Measurements from ENCODE around the gene PARL. TPM values are rescaled to one million over a fixed set of nuclear protein-coding genes. Genes with fewer than 3 reads are reported as not detected.

PARL gene
- total and polyA plus RNA-seq, 9 donors: 25.2 to 42.0 (median 34.1) TPM

DNA sequence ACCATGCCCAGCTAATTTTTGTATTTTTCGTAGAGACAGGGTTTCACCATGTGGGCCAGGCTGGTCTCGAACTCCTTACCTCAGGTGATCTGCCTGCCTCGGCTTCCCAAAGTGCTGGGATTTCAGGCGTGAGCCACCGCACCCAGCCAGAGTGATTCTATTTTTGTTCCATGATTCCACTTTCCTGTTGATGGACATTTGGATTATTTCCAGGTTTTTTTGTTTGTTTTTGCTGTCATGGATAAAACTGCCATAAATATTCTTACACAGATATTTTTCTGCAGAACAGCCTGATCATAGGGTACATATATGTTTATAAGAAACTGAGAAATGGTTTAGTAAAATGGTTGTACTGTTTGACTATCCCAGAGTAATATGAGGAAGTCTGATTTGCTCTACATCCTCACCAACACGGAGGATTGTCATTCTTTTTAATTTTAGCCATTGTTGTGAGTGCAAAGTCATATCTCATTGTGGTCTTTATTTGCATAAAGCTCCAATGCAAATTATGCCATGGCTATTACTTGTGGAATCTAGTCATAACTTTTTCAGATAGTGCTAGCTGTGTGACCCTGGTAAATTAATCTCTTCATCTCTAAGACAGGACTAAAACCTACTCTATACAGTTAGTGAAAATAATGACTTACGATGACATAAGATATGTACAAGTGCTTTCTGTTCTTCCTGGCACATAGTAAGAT, 102.0 kb downstream of the PARL start:
- no peak overlapping the region for H3K27ac ChIP-seq (ENCODE audit: low read length)

DNA sequence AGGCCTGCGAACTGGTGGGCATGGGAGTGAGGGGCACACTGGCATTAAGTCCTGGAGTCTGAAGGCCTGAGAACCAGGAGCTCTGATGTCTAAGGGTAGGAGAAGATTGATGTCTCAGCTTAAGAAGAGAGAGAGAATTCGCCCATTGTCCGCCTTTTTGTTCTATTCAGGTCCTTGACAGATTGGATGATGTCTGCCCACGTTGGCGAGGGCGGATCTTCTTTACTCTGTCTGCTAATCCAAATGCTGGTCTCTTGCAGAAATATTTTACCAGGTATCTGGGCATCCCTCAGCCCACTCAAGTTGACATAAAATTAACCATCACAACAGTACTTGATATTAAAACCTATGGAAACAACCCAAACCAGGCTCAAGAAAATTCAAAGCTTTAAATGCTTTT, 103.4 kb downstream of the PARL start:
- no peaks in the 10 kb centered on the region for H3K4me1 ChIP-seq (ENCODE audit: control insufficient read depth, insufficient read depth, low read length)
- no peak overlapping the region for H3K27ac ChIP-seq (ENCODE audit: low read length)
- H3K9me3 ChIP-seq (replicated peaks; ENCODE audit: control insufficient read depth, low read depth, low read length): no peaks in the 10 kb centered on the region
- WGBS (ENCODE audit: insufficient coverage): 93% methylated on average over 6 of the region's 6 CpGs
- peaks cover 47% of the 10 kb centered on the region for H3K36me3 ChIP-seq (ENCODE audit: control insufficient read depth, insufficient read depth, low read length)
- H3K4me3 ChIP-seq (ENCODE audit: low read length): no peak overlapping the region
- H3K27me3 ChIP-seq (ENCODE audit: control insufficient read depth, insufficient read depth, low read length): no peaks in the 10 kb centered on the region
- no peak for DNase-seq

More for the DNA sequence above, 102.0 kb downstream of the PARL start:
- H3K4me3 ChIP-seq (ENCODE audit: low read length): no peak overlapping the region
- no peaks in the 10 kb centered on the region for H3K27me3 ChIP-seq (ENCODE audit: control insufficient read depth, insufficient read depth, low read length)
- H3K9me3 ChIP-seq (replicated peaks; ENCODE audit: control insufficient read depth, low read depth, low read length): no peaks in the 10 kb centered on the region
- 100% methylated on average over 3 of the region's 7 CpGs for WGBS (ENCODE audit: insufficient coverage)
- H3K4me1 ChIP-seq (ENCODE audit: control insufficient read depth, insufficient read depth, low read length): no peaks in the 10 kb centered on the region
- DNase-seq: no peak
- peaks cover 48% of the 10 kb centered on the region for H3K36me3 ChIP-seq (ENCODE audit: control insufficient read depth, insufficient read depth, low read length)

DNA sequence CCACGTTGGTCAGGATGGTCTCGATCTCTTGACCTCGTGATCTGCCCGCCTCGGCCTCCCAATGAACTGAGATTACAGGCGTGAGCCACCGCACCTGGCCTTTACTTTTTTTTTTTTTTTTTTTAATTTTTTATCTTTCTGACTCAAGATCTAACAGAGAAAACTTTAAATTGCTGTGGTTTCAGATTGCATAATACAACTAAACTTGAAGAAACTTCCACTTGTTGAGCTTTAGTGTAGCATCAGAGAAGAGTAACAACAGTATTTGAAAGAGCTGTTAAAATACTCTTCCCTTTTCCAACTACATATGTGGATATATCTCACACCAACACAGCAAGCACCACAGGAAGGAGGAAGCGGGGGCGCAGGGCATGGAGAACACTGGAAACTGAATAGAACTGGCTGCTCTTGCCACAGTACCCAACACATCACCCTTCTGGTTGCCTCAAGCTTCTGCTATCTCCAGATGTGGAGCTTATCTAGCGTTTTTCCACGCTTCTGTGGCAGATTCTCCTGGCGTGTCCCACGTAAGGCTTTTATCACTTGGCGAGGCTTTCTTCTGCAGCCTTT, 104.7 kb downstream of the PARL start:
- no peak overlapping the region for H3K4me3 ChIP-seq (ENCODE audit: low read length)
- no peaks in the 10 kb centered on the region for H3K27me3 ChIP-seq (ENCODE audit: control insufficient read depth, insufficient read depth, low read length)
- 88% methylated on average over 9 of the region's 14 CpGs for WGBS (ENCODE audit: insufficient coverage)
- H3K9me3 ChIP-seq (replicated peaks; ENCODE audit: control insufficient read depth, low read depth, low read length): no peaks in the 10 kb centered on the region
- H3K27ac ChIP-seq (ENCODE audit: low read length): no peak overlapping the region
- H3K36me3 ChIP-seq (ENCODE audit: control insufficient read depth, insufficient read depth, low read length): peaks cover 42% of the 10 kb centered on the region
- H3K4me1 ChIP-seq (ENCODE audit: control insufficient read depth, insufficient read depth, low read length): no peaks in the 10 kb centered on the region
- no peak for DNase-seq

Other genes starting within 250 kb of the PARL start
- 75.8 TPM for gene KLHL24, start 249.3 kb downstream of the PARL start, total RNA-seq
- 10 to 100 TPM; 19.1 to 27.8 (median 25.5) TPM for gene KLHL24, start 249.3 kb downstream of the PARL start, polyA plus RNA-seq (ENCODE audit: insufficient read depth in 1 of 8, insufficient read length in 8 of 8, low replicate concordance in 1 of 8)
- 35.4 TPM for gene YEATS2, start 187.1 kb downstream of the PARL start, total RNA-seq
- gene YEATS2, start 187.1 kb downstream of the PARL start, polyA plus RNA-seq (ENCODE audit: insufficient read depth in 1 of 8, insufficient read length in 8 of 8, low replicate concordance in 1 of 8): 10 to 100 TPM; 25.8 to 34.8 (median 30.3) TPM
- 31.3 TPM for gene MAP6D1, start 59.3 kb downstream of the PARL start, total RNA-seq
- gene MAP6D1, start 59.3 kb downstream of the PARL start, polyA plus RNA-seq (ENCODE audit: insufficient read depth in 1 of 8, insufficient read length in 8 of 8, low replicate concordance in 1 of 8): 10 to 100 TPM; 24.0 to 47.1 (median 36.3) TPM
- 15.8 TPM for gene ABCC5, start 133.0 kb upstream of the PARL start, total RNA-seq
- gene ABCC5, start 133.0 kb upstream of the PARL start, polyA plus RNA-seq (ENCODE audit: insufficient read depth in 1 of 8, insufficient read length in 8 of 8, low replicate concordance in 1 of 8): 10 to 100 TPM; 17.0 to 28.7 (median 22.4) TPM
- not detected for gene HTR3D, start 146.9 kb upstream of the PARL start, total RNA-seq
- not detected for gene HTR3D, start 146.9 kb upstream of the PARL start, polyA plus RNA-seq (ENCODE audit: insufficient read depth in 1 of 8, insufficient read length in 8 of 8, low replicate concordance in 1 of 8)
- gene HTR3C, start 168.2 kb upstream of the PARL start, total RNA-seq: not detected
- not detected for gene HTR3C, start 168.2 kb upstream of the PARL start, polyA plus RNA-seq (ENCODE audit: insufficient read depth in 1 of 8, insufficient read length in 8 of 8, low replicate concordance in 1 of 8)
- not detected for gene HTR3E, start 212.2 kb upstream of the PARL start, total RNA-seq
- gene HTR3E, start 212.2 kb upstream of the PARL start, polyA plus RNA-seq (ENCODE audit: insufficient read depth in 1 of 8, insufficient read length in 8 of 8, low replicate concordance in 1 of 8): under 1 TPM in 1 of 8 donors, not detected in 7; 0.07 TPM